Measurements from ENCODE around the gene HLA-E. TPM values are rescaled to one million over a fixed set of nuclear protein-coding genes. Genes with fewer than 3 reads are reported as not detected.

Gene HLA-E
- total and polyA plus RNA-seq, 2 of the 13 experiments (the other 11 are each of a cell fraction or from before 2014, with no cell fraction given), result 45.2 to 90.4 TPM

- TF ChIP-seq ARID3A (IDR thresholded peaks at IDR 0.05; ENCODE audit: low read depth, low read length), result 0 out of 2 replicates have a peak, but pooled peaks have one; percentile 14
- peak; percentile 97 for TF ChIP-seq CTCF (CRISPR knock-in tag; IDR thresholded peaks at IDR 0.05)
- TF ChIP-seq SNAPC5 (CRISPR knock-in tag; IDR thresholded peaks at IDR 0.05; ENCODE audit: borderline replicate concordance), result 0 out of 2 replicates have a peak, but pooled peaks have one; percentile 39
- peak; percentile 24; the same call in 1 of the 2 replicates for TF ChIP-seq SAP130 (CRISPR knock-in tag; IDR thresholded peaks at IDR 0.05; ENCODE audit: low read depth)
- TF ChIP-seq ZNF512B (CRISPR knock-in tag; IDR thresholded peaks at IDR 0.05; ENCODE audit: borderline replicate concordance), result 0 out of 2 replicates have a peak, but pooled peaks have one; percentile 57
- 0 out of 2 replicates have a peak, but pooled peaks have one; percentile 7 for TF ChIP-seq ZNF530 (CRISPR knock-in tag; IDR thresholded peaks at IDR 0.05; ENCODE audit: low read depth)
- TF ChIP-seq STAG1 (CRISPR knock-in tag; IDR thresholded peaks at IDR 0.05), result peak; percentile 97
- TF ChIP-seq REPIN1 (CRISPR knock-in tag; IDR thresholded peaks at IDR 0.05; ENCODE audit: borderline replicate concordance, low read depth), result peak; percentile 56; the same call in 1 of the 2 replicates
- 0 out of 2 replicates have a peak, but pooled peaks have one; percentile 21 for TF ChIP-seq ZNF350 (CRISPR knock-in tag; IDR thresholded peaks at IDR 0.05; ENCODE audit: borderline replicate concordance, low read depth)
- TF ChIP-seq FOXK1 (CRISPR knock-in tag; IDR thresholded peaks at IDR 0.05; ENCODE audit: borderline replicate concordance, low read depth), result 0 out of 2 replicates have a peak, but pooled peaks have one; percentile 12
- 0 out of 2 replicates have a peak, but pooled peaks have one; percentile 46 for TF ChIP-seq PITX1 (CRISPR knock-in tag; IDR thresholded peaks at IDR 0.05)
- TF ChIP-seq KDM3A (CRISPR knock-in tag; IDR thresholded peaks at IDR 0.05; ENCODE audit: low read depth), result 0 out of 2 replicates have a peak, but pooled peaks have one; percentile 42
- TF ChIP-seq ZNF574 (CRISPR knock-in tag; IDR thresholded peaks at IDR 0.05), result 0 out of 2 replicates have a peak, but pooled peaks have one; percentile 31
- TF ChIP-seq ZBTB7B (CRISPR knock-in tag; IDR thresholded peaks at IDR 0.05), result 0 out of 2 replicates have a peak, but pooled peaks have one; percentile 50
- TF ChIP-seq TARDBP (CRISPR knock-in tag; IDR thresholded peaks at IDR 0.05), result 0 out of 2 replicates have a peak, but pooled peaks have one; percentile 22
Observed at GRCh38 chr6:30481965-30482644, 7.2 kb upstream of the HLA-E start (continued).
